IMR-90 (cell line): ENCODE measurements around the gene ASL.

Experiments
- BHLHE40 ChIP-seq: fragments of 150-350 bp; IDR thresholded peaks from 2 replicates; pipeline ENCODE4 v1.6.1; 2016; ENCODE audit warnings: mild to moderate bottlenecking, low read depth, low read length
- CHD1 ChIP-seq: IDR thresholded peaks from 2 replicates; pipeline ENCODE4 v1.6.1; 2012; ENCODE audit warnings: low read depth, low read length, improper control_type of control experiment
- CTCF ChIP-seq: conservative IDR thresholded peaks from 2 replicates; pipeline ENCODE4 v1.5.1; 2012; ENCODE audit warnings: mild to moderate bottlenecking, low read depth, low read length, improper control_type of control experiment
- ELK1 ChIP-seq: fragments of 150-350 bp; IDR thresholded peaks from 2 replicates; pipeline ENCODE4 v1.6.1; 2016; ENCODE audit warnings: low read depth, mild to moderate bottlenecking, low read length, moderate library complexity, borderline replicate concordance
- FOS ChIP-seq: fragments of 150-350 bp; IDR thresholded peaks from 2 replicates; pipeline ENCODE4 v1.6.1; 2016; ENCODE audit warnings: low read depth, low read length
- MAFK ChIP-seq: IDR thresholded peaks from 2 replicates; pipeline ENCODE4 v1.6.1; 2012; ENCODE audit warnings: low read depth, low read length, improper control_type of control experiment
- MAZ ChIP-seq: IDR thresholded peaks from 2 replicates; pipeline ENCODE4 v1.6.1; 2012; ENCODE audit warnings: low read depth, mild to moderate bottlenecking, low read length, improper control_type of control experiment, moderate library complexity, borderline replicate concordance
- MXI1 ChIP-seq: IDR thresholded peaks from 2 replicates; pipeline ENCODE4 v1.6.1; 2012; ENCODE audit warnings: low read depth, mild to moderate bottlenecking, low read length, moderate library complexity, borderline replicate concordance
- NFE2L2 ChIP-seq: fragments of 150-350 bp; IDR thresholded peaks from 2 replicates; pipeline ENCODE4 v1.6.1; 2016; ENCODE audit warnings: low read depth, mild to moderate bottlenecking, low read length
- POLR2A ChIP-seq: IDR thresholded peaks from 2 replicates; pipeline ENCODE4 v1.6.1; 2012; ENCODE audit warnings: mild to moderate bottlenecking, low read depth, low read length
- RAD21 ChIP-seq: IDR thresholded peaks from 2 replicates; pipeline ENCODE4 v1.6.1; 2012; ENCODE audit warnings: low read length, improper control_type of control experiment
- RFX5 ChIP-seq: IDR thresholded peaks from 2 replicates; pipeline ENCODE4 v1.8.0; 2012; ENCODE audit warnings: low read depth, mild to moderate bottlenecking, low read length, moderate library complexity
- SMC3 ChIP-seq: fragments of 150-350 bp; IDR thresholded peaks from 2 replicates; pipeline ENCODE4 v1.6.1; 2016; ENCODE audit warnings: low read depth, mild to moderate bottlenecking, antibody characterized with exemption, low read length, moderate library complexity

GRCh38 chr7:66070222-66070621 lies 5.4 kb upstream of the ASL start:
- TF ChIP-seq CTCF (no peak), SMC3 (no peak), POLR2A (no peak), RFX5 (no peak), MAZ (no peak), RAD21 (no peak), MXI1 (no peak), CHD1 (no peak), MAFK (no peak), BHLHE40 (no peak), NFE2L2 (no peak), FOS (no peak), ELK1 (no peak)
